PC-3 (cell line): Measurements from ENCODE around the gene DAPK1. TPM values are rescaled to one million over a fixed set of nuclear protein-coding genes. Genes with fewer than 3 reads are reported as not detected.

ENCODE experiments used
- ATAC-seq: fragments of 200-7000 bp; cut with Tn5 transposase; 2 replicates; pipeline ENCODE4 v1.9.1; 2020; ENCODE audit warnings: mild to moderate bottlenecking, moderate library complexity
- BruUV-seq: library from RNA; stranded (reverse); fragments of 400-500 nt; replicated peaks from 2 replicates; lab custom pipeline; 2021; lab: Mats Ljungman, UMichigan
- CTCF ChIA-PET: fragments of 300-600 bp; sonication (Branson Sonifier 250); formaldehyde crosslinking; loops from one replicate; lab custom pipeline; 2022; ENCODE audit warnings: antibody characterized with exemption; lab: Charles Lee
- POLR2A ChIA-PET: fragments of 300-600 bp; sonication (Branson Sonifier 250); formaldehyde crosslinking; loops from one replicate; lab custom pipeline; 2022; ENCODE audit warnings: antibody characterized with exemption; ENCODE audit not compliant: unreplicated experiment; lab: Charles Lee
- DNase-seq: peaks from one replicate; pipeline ENCODE4 v3.0.0-alpha.2; 2015
- H2AFZ ChIP-seq: fragments of 300-600 bp; sonication (generic); 2 replicates; pipeline ENCODE4 v1.6.0; 2016; ENCODE audit warnings: antibody characterized with exemption, low read length
- H3F3A ChIP-seq: fragments of 300-600 bp; sonication (generic); one replicate; pipeline ENCODE4 v1.6.0; 2017; ENCODE audit warnings: antibody characterized with exemption, low read length, control low read depth, mild to moderate bottlenecking; ENCODE audit not compliant: unreplicated experiment
- H3K27ac ChIP-seq: fragments of 300-600 bp; sonication (generic); 2 replicates; pipeline ENCODE4 v1.5.1; 2016; ENCODE audit warnings: mild to moderate bottlenecking, low read length
- H3K27me3 ChIP-seq: fragments of 300-600 bp; sonication (generic); 2 replicates; pipeline ENCODE4 v1.6.1; 2016; ENCODE audit warnings: low read length, mixed read lengths
- H3K36me3 ChIP-seq: fragments of 300-600 bp; sonication (generic); 2 replicates; pipeline ENCODE4 v1.6.1; 2016; ENCODE audit warnings: low read depth, mixed run types, low read length, mixed read lengths
- H3K4me1 ChIP-seq: fragments of 300-600 bp; sonication (generic); 2 replicates; pipeline ENCODE4 v1.5.1; 2016; ENCODE audit warnings: low read length; ENCODE audit not compliant: insufficient read depth
- H3K4me2 ChIP-seq: fragments of 300-600 bp; sonication (generic); 2 replicates; pipeline ENCODE4 v1.6.0; 2016; ENCODE audit warnings: low read length
- H3K4me3 ChIP-seq: fragments of 300-600 bp; sonication (generic); 2 replicates; pipeline ENCODE4 v1.5.1; 2016; ENCODE audit warnings: mild to moderate bottlenecking, low read length, mixed read lengths
- H3K79me2 ChIP-seq: fragments of 300-600 bp; sonication (generic); 2 replicates; pipeline ENCODE4 v1.6.1; 2017; ENCODE audit warnings: low read length, mixed read lengths
- H3K9ac ChIP-seq: fragments of 300-600 bp; sonication (generic); 2 replicates; pipeline ENCODE4 v1.6.0; 2016; ENCODE audit warnings: mild to moderate bottlenecking, low read length
- H3K9me2 ChIP-seq: fragments of 300-600 bp; sonication (generic); replicated peaks from 2 replicates; pipeline ENCODE4 v1.6.1; 2016; ENCODE audit warnings: mixed run types, low read length, mixed read lengths
- H3K9me3 ChIP-seq: fragments of 300-600 bp; sonication (generic); 2 replicates; pipeline ENCODE4 v1.6.1; 2016; ENCODE audit warnings: low read length, mixed read lengths
- H4K20me1 ChIP-seq: fragments of 300-600 bp; sonication (generic); 2 replicates; pipeline ENCODE4 v1.6.1; 2016; ENCODE audit warnings: low read length, mixed read lengths
- CTCF ChIP-seq: fragments of 300-600 bp; sonication (generic); conservative IDR thresholded peaks from 2 replicates; pipeline ENCODE4 v1.5.1; 2017; ENCODE audit warnings: antibody characterized with exemption, low read depth, mild to moderate bottlenecking, low read length
- EZH2 ChIP-seq: fragments of 300-600 bp; sonication (generic); IDR thresholded peaks from one replicate; pipeline ENCODE4 v1.6.1; 2017; ENCODE audit warnings: antibody characterized with exemption, mild to moderate bottlenecking, low read length; ENCODE audit not compliant: unreplicated experiment
- EZH2phosphoT487 ChIP-seq: fragments of 300-600 bp; sonication (generic); IDR thresholded peaks from 2 replicates; pipeline ENCODE4 v1.6.1; 2018; ENCODE audit warnings: mild to moderate bottlenecking, antibody characterized with exemption, low read length, borderline replicate concordance
- intact Hi-C: fragments of 100-400 bp; cut with micrococcal nuclease; formaldehyde crosslinking; loops from 2 replicates; pipeline ENCODE4 v1.9.0; 2023
- total RNA-seq: library from RNA; depleted of rRNA; stranded (reverse); fragments of >200 nt; gene quantifications from 2 replicates; pipeline ENCODE4 v1.2.3, GENCODE V29; 2014

Gene DAPK1
- total RNA-seq, 1 experiment from 2014 or later, result not detected

- BruUV-seq, result no TSS peak
- no peaks in the 10 kb centered on the region for H3K9me2 ChIP-seq
- no peaks in the 10 kb centered on the region for H4K20me1 ChIP-seq
Observed at GRCh38 chr9:87507576-87507975, 9.9 kb downstream of the DAPK1 start.

GRCh38 chr9:87510252-87510683, 12.6 kb downstream of the DAPK1 start:
- no peak overlapping the region for H3K9ac ChIP-seq
- no peak for TF ChIP-seq CTCF
- no peak for TF ChIP-seq EZH2
- no peak for TF ChIP-seq EZH2phosphoT487
- H3K4me3 ChIP-seq, result no peak overlapping the region
- no peak overlapping the region for H2AFZ ChIP-seq
- H3K36me3 ChIP-seq, result no peaks in the 10 kb centered on the region
- H3K4me2 ChIP-seq, result no peak overlapping the region
- H3F3A ChIP-seq, result no peaks in the 10 kb centered on the region
- intact Hi-C loops, result no loop called here
- BruUV-seq, result no TSS peak
- DNase-seq (no peak), ATAC-seq (no peak)
- POLR2A ChIA-PET, result no interaction called here
- no peaks in the 10 kb centered on the region for H3K9me2 ChIP-seq
- H3K27ac ChIP-seq, result no peak overlapping the region
- H4K20me1 ChIP-seq, result no peaks in the 10 kb centered on the region
- H3K79me2 ChIP-seq, result no peaks in the 10 kb centered on the region
- CTCF ChIA-PET, result no interaction called here
- H3K27me3 ChIP-seq, result peaks cover 20% of the 10 kb centered on the region
- H3K9me3 ChIP-seq, result no peaks in the 10 kb centered on the region
- no peaks in the 10 kb centered on the region for H3K4me1 ChIP-seq

More at GRCh38 chr9:87507576-87507975, 9.9 kb downstream of the DAPK1 start:
- Histone ChIP-seq H3K79me2 (no peaks in the 10 kb centered on the region), H3K4me2 (no peak overlapping the region), H3K27me3 (peaks cover 20% of the 10 kb centered on the region), H3K36me3 (no peaks in the 10 kb centered on the region), H3K9ac (no peak overlapping the region), H3F3A (no peaks in the 10 kb centered on the region), H2AFZ (no peak overlapping the region), H3K9me3 (no peaks in the 10 kb centered on the region), H3K4me1 (no peaks in the 10 kb centered on the region), H3K27ac (no peak overlapping the region), H3K4me3 (no peak overlapping the region)
- DNase-seq (no peak), ATAC-seq (no peak)
- CTCF ChIA-PET, result no interaction called here
- TF ChIP-seq EZH2, result no peak
- POLR2A ChIA-PET, result no interaction called here
- intact Hi-C loops, result no loop called here

GRCh38 chr9:87512311-87512710, 14.6 kb downstream of the DAPK1 start:
- no peak overlapping the region for H3K27ac ChIP-seq
- H3K9me2 ChIP-seq, result no peaks in the 10 kb centered on the region
- no peak for DNase-seq
- POLR2A ChIA-PET, result no interaction called here
- H3K4me3 ChIP-seq, result no peak overlapping the region
- no peak overlapping the region for H2AFZ ChIP-seq
- H3K9me3 ChIP-seq, result no peaks in the 10 kb centered on the region
- ATAC-seq, result no peak
- H3F3A ChIP-seq, result no peaks in the 10 kb centered on the region
- BruUV-seq, result no TSS peak
- peaks cover 20% of the 10 kb centered on the region for H3K27me3 ChIP-seq
- no peaks in the 10 kb centered on the region for H3K4me1 ChIP-seq
- TF ChIP-seq EZH2phosphoT487 (no peak), EZH2 (no peak), CTCF (no peak)
- H3K4me2 ChIP-seq, result no peak overlapping the region
- H3K9ac ChIP-seq, result no peak overlapping the region
- H3K36me3 ChIP-seq, result no peaks in the 10 kb centered on the region
- no peaks in the 10 kb centered on the region for H3K79me2 ChIP-seq
- intact Hi-C loops, result no loop called here
- no peaks in the 10 kb centered on the region for H4K20me1 ChIP-seq
- CTCF ChIA-PET, result no interaction called here
